ENCODE data around the gene CACNA1C. TPM values are rescaled to one million over a fixed set of nuclear protein-coding genes. Genes with fewer than 3 reads are reported as not detected.

CACNA1C gene
- total and polyA plus RNA-seq, 2 of the 4 experiments (the other 2 are of a cell fraction), result 1.6 to 2.6 TPM

DNA sequence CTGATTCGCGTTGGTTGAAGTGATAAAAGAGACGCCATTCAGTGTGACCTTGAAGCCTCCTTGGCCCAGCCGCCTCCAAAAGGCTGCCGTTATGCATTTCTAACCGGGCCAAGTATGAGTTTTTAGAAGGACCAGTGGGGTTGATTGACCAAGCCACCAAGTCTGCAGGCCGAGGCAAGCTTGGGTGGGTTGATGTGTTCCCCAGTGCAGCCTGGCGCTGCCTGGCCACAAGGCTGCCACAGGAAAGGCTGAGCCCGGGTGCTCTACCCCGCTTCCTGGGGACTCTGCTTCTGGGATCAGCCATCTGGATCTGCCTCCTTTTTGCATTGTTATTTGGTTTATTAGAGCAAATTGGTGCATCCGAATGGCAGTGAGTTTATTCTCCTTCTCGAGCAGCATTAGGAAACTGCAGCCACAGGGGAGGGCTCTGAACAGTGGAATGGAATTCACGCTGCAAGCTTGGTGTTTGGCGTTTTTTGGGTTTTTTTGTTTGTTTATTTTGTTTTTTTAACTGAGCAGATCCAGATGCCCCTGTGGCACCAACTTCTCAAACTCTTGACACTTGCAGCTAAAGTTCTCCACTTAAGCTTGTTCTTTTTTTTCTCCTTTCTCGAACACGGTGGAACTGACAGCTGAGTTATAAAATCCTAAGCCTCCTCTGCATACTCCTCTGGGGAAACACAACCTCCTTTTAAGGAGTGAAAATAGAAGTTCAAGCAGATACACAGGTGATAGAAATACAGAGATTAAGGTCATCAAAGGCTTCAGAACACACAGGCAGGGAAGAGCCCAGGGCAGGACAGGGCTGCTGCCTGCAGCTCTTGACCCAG, 596.6 kb downstream of the CACNA1C start:
- Histone ChIP-seq H3K27me3 (ENCODE audit: control insufficient read depth, insufficient read depth, low read length) (no peaks in the 10 kb centered on the region), H2BK120ac (ENCODE audit: low read depth, low read length) (no peak overlapping the region), H4K91ac (ENCODE audit: insufficient read depth, low read depth, low read length) (no peak overlapping the region), H2BK20ac (ENCODE audit: low read depth, low read length) (no peak overlapping the region), H3K18ac (ENCODE audit: low read depth, low read length) (no peak overlapping the region), H3K23ac (ENCODE audit: low read depth, low read length) (no peak overlapping the region), H2BK15ac (ENCODE audit: low read depth, low read length) (no peak overlapping the region), H3K4me2 (ENCODE audit: low read depth, low read length) (no peak overlapping the region), H4K20me1 (ENCODE audit: insufficient read depth, low read length) (no peaks in the 10 kb centered on the region), H2AFZ (replicated peaks; ENCODE audit: low read length, poor library complexity) (no peak overlapping the region), H3K4ac (ENCODE audit: low read depth, low read length) (no peak overlapping the region), H4K5ac (ENCODE audit: low read depth, low read length) (no peak overlapping the region), H3K79me1 (ENCODE audit: low read depth in 1 of 2, low read length in 2 of 2) (no peaks in the 10 kb centered on the region), H2AK9ac (replicated peaks; ENCODE audit: low read depth, low read length, poor library complexity) (no peak overlapping the region), H3K27ac (ENCODE audit: insufficient read depth, low read length) (no peak overlapping the region), H3K9me3 (ENCODE audit: control insufficient read depth, insufficient read depth, low read length) (no peaks in the 10 kb centered on the region), H3K4me1 (ENCODE audit: control insufficient read depth, insufficient read depth, low read length) (no peaks in the 10 kb centered on the region), H2AK5ac (ENCODE audit: low read depth, low read length) (no peak overlapping the region), H2BK5ac (ENCODE audit: low read depth, low read length, poor library complexity, severe bottlenecking) (no peak overlapping the region), H3K14ac (replicated peaks; ENCODE audit: low read depth, low read length) (no peak overlapping the region), H3K56ac (ENCODE audit: extremely low read depth, insufficient read depth, low read length) (no peak overlapping the region), H3K36me3 (ENCODE audit: control insufficient read depth, insufficient read depth, low read length) (peaks cover 6% of the 10 kb centered on the region; the same call in 1 of the 2 replicates), H3K9ac (ENCODE audit: low read depth, low read length) (no peak overlapping the region), H3K4me3 (ENCODE audit: insufficient read depth, low read depth, low read length) (no peak overlapping the region), H4K8ac (ENCODE audit: low read depth in 2 of 2, low read length in 2 of 2) (no peak overlapping the region), H3K9me1 (ENCODE audit: insufficient read depth, low read length) (0 out of 2 replicates have a peak, but pooled peaks cover 4% of the 10 kb centered on the region)
- POLR2A ChIA-PET (ENCODE audit: unreplicated experiment), result interaction anchor here (0.6 kb wide), 1 partner anchor 10 kb away, joined by 5 read pairs; no protein-coding TSS in a partner anchor
- no peak for ATAC-seq (ENCODE audit: low read depth)
- TF ChIP-seq CEBPB (IDR thresholded peaks at IDR 0.05; ENCODE audit: low read depth, low read length) (no peak), BHLHE40 (IDR thresholded peaks at IDR 0.05; ENCODE audit: low read depth, low read length) (no peak)
- TF ChIP-seq, protein P1, sequence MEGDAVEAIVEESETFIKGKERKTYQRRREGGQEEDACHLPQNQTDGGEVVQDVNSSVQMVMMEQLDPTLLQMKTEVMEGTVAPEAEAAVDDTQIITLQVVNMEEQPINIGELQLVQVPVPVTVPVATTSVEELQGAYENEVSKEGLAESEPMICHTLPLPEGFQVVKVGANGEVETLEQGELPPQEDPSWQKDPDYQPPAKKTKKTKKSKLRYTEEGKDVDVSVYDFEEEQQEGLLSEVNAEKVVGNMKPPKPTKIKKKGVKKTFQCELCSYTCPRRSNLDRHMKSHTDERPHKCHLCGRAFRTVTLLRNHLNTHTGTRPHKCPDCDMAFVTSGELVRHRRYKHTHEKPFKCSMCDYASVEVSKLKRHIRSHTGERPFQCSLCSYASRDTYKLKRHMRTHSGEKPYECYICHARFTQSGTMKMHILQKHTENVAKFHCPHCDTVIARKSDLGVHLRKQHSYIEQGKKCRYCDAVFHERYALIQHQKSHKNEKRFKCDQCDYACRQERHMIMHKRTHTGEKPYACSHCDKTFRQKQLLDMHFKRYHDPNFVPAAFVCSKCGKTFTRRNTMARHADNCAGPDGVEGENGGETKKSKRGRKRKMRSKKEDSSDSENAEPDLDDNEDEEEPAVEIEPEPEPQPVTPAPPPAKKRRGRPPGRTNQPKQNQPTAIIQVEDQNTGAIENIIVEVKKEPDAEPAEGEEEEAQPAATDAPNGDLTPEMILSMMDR (conservative IDR thresholded peaks at IDR 0.05; ENCODE audit: low read depth, low read length), result no peak
- no peak for DNase-seq
- in situ Hi-C loops (cut with MboI; ENCODE audit: low sequenced_read_pairs), result no loop called here
- 78% methylated on average over 4 of the region's 16 CpGs; no CpG with 5 or more reads in 1 of the 2 experiments for WGBS, 2 experiments (ENCODE audit: extremely low coverage in 2 of 2, insufficient read length in 1 of 2)
- intact Hi-C loops (cut with micrococcal nuclease), result no loop called here
- no TSS peak for BruUV-seq (replicated peaks)
- CTCF ChIA-PET, result interaction anchor here (1.0 kb wide), 1 partner anchor 9 kb away, joined by 4 read pairs; no protein-coding TSS in a partner anchor
- dilution Hi-C loops (cut with HindIII; ENCODE audit: low sequenced_read_pairs, unreplicated experiment), result no loop called here

Measured in IMR-90 (cell line).